Osteoblast (primary cell): ENCODE data around the gene NTM. TPM values are rescaled to one million over a fixed set of nuclear protein-coding genes. Genes with fewer than 3 reads are reported as not detected.

Experiments
- DNase-seq: peaks from one replicate; pipeline ENCODE4 v3.0.0; 2011; ENCODE audit warnings: low spot score, mixed read lengths; ENCODE audit not compliant: insufficient read length; ENCODE audit errors: missing footprints
- H2AFZ ChIP-seq: 2 replicates; pipeline ENCODE4 v1.6.0; 2011; ENCODE audit warnings: mild to moderate bottlenecking, low read length
- H3K27ac ChIP-seq: 2 replicates; pipeline ENCODE4 v1.5.1; 2011; ENCODE audit warnings: mild to moderate bottlenecking, low read depth, low read length, moderate library complexity
- H3K27me3 ChIP-seq: 2 replicates; pipeline ENCODE4 v1.6.0; 2012; ENCODE audit warnings: mild to moderate bottlenecking, control low read depth, inconsistent platforms, low read length, moderate library complexity; ENCODE audit not compliant: insufficient read depth
- H3K36me3 ChIP-seq: 2 replicates; pipeline ENCODE4 v1.5.1; 2011; ENCODE audit warnings: mild to moderate bottlenecking, low read length, control low read depth, moderate library complexity; ENCODE audit not compliant: insufficient read depth
- H3K4me1 ChIP-seq: 2 replicates; pipeline ENCODE4 v1.5.1; 2011; ENCODE audit warnings: mild to moderate bottlenecking, low read length, control low read depth, moderate library complexity; ENCODE audit not compliant: insufficient read depth
- H3K4me2 ChIP-seq: 2 replicates; pipeline ENCODE4 v1.6.0; 2011; ENCODE audit warnings: mild to moderate bottlenecking, low read length; ENCODE audit not compliant: insufficient read depth
- H3K4me3 ChIP-seq: fragments of 200-600 bp; sonication (generic); 3 replicates; pipeline ENCODE4 v1.5.1; 2012; ENCODE audit warnings: mild to moderate bottlenecking, low read length, inconsistent platforms; ENCODE audit not compliant: insufficient read depth
- H3K79me2 ChIP-seq: 2 replicates; pipeline ENCODE4 v1.6.0; 2012; ENCODE audit warnings: mild to moderate bottlenecking, low read length, control low read depth, inconsistent platforms; ENCODE audit not compliant: insufficient read depth
- H3K9me3 ChIP-seq: 2 replicates; pipeline ENCODE4 v1.5.1; 2011; ENCODE audit warnings: low read depth, low read length, control low read depth
- H4K20me1 ChIP-seq: 2 replicates; pipeline ENCODE4 v1.6.0; 2012; ENCODE audit warnings: mild to moderate bottlenecking, low read length, control low read depth; ENCODE audit not compliant: insufficient read depth
- total RNA-seq: library from RNA; depleted of rRNA; stranded (reverse); fragments of >200 nt; gene quantifications from 2 replicates; pipeline ENCODE4 v1.2.3, GENCODE V29; 2012
- TF ChIP-seq, protein P1 (sequence below): IDR thresholded peaks from 2 replicates; pipeline ENCODE4 v1.5.1; 2011; ENCODE audit warnings: mild to moderate bottlenecking, low read depth, low read length, moderate library complexity; ENCODE audit errors: extremely low read depth

The NTM gene
- total RNA-seq, 1 donor = 48.1 TPM

DNA sequence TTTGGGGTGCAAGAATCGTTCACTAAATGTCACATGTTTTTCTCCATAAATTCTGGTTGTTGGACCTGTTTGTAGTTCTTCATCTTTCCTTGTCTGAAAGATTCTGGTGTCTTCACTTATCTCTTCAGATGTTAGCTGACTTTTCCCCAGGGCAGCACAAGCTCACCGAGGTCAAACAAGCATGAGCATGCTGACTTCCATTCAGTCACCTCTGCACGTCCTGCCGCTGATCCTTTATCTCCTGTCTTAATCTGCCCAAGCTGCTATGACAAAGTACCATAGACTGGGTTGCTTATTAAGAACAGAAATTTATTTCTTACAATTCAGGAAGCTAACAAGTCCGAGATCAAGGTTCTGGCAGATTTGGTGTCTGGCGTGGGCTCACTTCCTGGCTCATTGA is 800.6 kb downstream of the NTM start:
- no peak for DNase-seq

DNA sequence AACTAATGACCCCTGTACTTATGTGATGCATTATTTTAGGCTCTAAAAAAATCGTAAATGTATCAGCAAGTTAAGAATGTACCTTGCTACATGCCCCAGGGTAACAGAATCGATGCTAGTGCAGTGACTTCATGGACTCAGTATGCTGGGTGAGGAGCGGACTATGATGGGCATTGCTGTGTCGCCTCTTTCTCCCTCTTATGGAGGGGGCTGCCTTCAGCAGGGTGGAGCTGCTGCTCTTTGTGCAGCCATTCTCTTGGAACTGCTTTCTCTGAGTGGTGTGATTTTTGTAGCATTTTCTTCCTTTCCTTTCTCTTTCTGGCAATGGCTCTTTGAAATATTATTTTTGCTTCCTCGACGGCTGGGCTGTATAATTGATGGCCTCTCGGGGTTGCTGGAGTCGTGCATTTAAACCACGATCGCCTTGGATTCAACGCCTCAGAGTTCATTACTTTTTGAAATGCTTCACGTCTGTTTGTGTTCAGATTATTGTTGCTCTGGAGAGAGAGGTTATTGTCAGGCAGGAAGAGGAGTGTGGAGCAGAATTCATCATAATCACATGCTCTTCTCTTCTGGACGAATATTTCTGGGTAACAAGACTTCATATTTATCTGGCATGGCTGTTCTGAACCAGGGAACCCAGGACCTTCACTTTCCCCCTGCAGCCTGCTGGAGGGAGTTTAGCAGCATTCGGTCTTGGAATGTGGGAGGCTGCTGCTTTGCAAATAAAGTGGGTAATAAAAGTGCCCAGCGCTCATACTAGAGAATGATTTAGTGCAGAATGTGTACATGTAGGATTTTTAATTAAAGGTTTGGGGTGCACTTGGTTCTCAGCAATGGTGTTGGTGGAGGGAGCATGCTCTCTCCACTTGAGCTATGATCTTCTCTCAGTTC is 804.2 kb downstream of the NTM start:
- no peaks in the 10 kb centered on the region for H3K4me1 ChIP-seq
- no peaks in the 10 kb centered on the region for H3K9me3 ChIP-seq
- H3K4me3 ChIP-seq = no peak overlapping the region
- no peaks in the 10 kb centered on the region for H3K36me3 ChIP-seq
- no peak for DNase-seq
- H4K20me1 ChIP-seq = peaks cover 46% of the 10 kb centered on the region
- TF ChIP-seq, protein P1, sequence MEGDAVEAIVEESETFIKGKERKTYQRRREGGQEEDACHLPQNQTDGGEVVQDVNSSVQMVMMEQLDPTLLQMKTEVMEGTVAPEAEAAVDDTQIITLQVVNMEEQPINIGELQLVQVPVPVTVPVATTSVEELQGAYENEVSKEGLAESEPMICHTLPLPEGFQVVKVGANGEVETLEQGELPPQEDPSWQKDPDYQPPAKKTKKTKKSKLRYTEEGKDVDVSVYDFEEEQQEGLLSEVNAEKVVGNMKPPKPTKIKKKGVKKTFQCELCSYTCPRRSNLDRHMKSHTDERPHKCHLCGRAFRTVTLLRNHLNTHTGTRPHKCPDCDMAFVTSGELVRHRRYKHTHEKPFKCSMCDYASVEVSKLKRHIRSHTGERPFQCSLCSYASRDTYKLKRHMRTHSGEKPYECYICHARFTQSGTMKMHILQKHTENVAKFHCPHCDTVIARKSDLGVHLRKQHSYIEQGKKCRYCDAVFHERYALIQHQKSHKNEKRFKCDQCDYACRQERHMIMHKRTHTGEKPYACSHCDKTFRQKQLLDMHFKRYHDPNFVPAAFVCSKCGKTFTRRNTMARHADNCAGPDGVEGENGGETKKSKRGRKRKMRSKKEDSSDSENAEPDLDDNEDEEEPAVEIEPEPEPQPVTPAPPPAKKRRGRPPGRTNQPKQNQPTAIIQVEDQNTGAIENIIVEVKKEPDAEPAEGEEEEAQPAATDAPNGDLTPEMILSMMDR = no peak
- no peaks in the 10 kb centered on the region for H3K79me2 ChIP-seq
- no peaks in the 10 kb centered on the region for H3K27me3 ChIP-seq
- H2AFZ ChIP-seq = no peak overlapping the region
- H3K27ac ChIP-seq = no peak overlapping the region
- no peak overlapping the region for H3K4me2 ChIP-seq

More for the DNA sequence above, 800.6 kb downstream of the NTM start:
- H3K27ac ChIP-seq = no peak overlapping the region
- H3K27me3 ChIP-seq = no peaks in the 10 kb centered on the region
- no peaks in the 10 kb centered on the region for H3K9me3 ChIP-seq
- no peak overlapping the region for H3K4me3 ChIP-seq
- no peak overlapping the region for H2AFZ ChIP-seq
- H4K20me1 ChIP-seq = peaks cover 29% of the 10 kb centered on the region
- H3K4me2 ChIP-seq = no peak overlapping the region
- no peaks in the 10 kb centered on the region for H3K36me3 ChIP-seq
- H3K79me2 ChIP-seq = no peaks in the 10 kb centered on the region
- TF ChIP-seq, protein P1 = no peak
- H3K4me1 ChIP-seq = no peaks in the 10 kb centered on the region

DNA sequence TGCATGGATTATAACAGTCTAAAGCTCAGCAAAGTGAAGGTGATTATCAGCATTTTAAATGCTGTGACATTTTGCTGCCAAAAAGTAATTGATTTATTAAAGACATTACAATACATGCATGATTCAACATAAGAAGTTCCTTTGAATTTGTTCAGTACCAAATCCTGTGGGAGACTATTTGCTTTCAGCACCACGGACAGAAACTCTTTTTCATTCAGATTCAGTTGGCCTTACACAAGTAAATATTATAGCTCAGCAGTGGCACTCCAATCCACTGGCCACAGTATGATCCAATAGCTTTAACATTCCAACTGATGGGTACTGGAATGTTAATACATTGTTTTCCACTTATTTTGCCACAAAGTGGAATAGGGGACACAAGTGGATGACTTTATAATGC is 806.7 kb downstream of the NTM start:
- H3K27ac ChIP-seq = no peak overlapping the region
- H3K4me1 ChIP-seq = no peaks in the 10 kb centered on the region
- H3K79me2 ChIP-seq = no peaks in the 10 kb centered on the region
- no peaks in the 10 kb centered on the region for H3K9me3 ChIP-seq
- H3K27me3 ChIP-seq = no peaks in the 10 kb centered on the region
- H3K36me3 ChIP-seq = no peaks in the 10 kb centered on the region
- H2AFZ ChIP-seq = no peak overlapping the region
- H3K4me3 ChIP-seq = no peak overlapping the region
- H3K4me2 ChIP-seq = no peak overlapping the region
- no peak for DNase-seq
- TF ChIP-seq, protein P1 = no peak
- H4K20me1 ChIP-seq = peaks cover 39% of the 10 kb centered on the region

DNA sequence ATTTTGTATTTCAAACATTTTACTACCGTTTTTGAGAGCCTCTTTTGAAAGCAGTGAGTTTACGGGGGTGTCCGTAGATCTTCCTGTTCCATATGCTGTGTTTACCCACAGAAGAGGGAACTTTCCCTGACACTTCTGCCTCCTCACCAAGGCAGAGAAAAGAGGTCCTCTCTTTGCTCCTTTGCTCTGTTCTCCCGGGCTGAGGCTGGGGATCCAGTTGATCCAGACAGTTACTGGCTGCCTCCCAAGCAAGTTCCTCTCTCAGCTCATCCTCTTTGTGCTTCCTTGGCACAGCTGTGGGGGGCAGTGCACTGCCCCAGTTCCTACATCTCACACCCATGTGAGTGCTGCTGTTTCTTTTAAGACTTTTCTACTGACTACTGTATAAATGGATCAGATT is 813.7 kb downstream of the NTM start:
- no peaks in the 10 kb centered on the region for H3K79me2 ChIP-seq
- H3K4me2 ChIP-seq = no peak overlapping the region
- no peak overlapping the region for H3K4me3 ChIP-seq
- TF ChIP-seq, protein P1 = no peak
- H3K27ac ChIP-seq = no peak overlapping the region
- H3K27me3 ChIP-seq = no peaks in the 10 kb centered on the region
- H2AFZ ChIP-seq = no peak overlapping the region
- peaks cover 6% of the 10 kb centered on the region for H4K20me1 ChIP-seq
- H3K36me3 ChIP-seq = no peaks in the 10 kb centered on the region
- peaks cover 7% of the 10 kb centered on the region for H3K4me1 ChIP-seq
- H3K9me3 ChIP-seq = no peaks in the 10 kb centered on the region
- no peak for DNase-seq
